ENCODE results near the gene EPB41L5.
"Not testable (repeated sequence)": the region's sequence is repeated elsewhere in the genome, so short reads cannot be mapped to it uniquely, and the experiment has no call there.

EPB41L5 gene

GRCh38 chr2:120192280-120192679 lies 179.4 kb downstream of the EPB41L5 start:
- no peak for DNase-seq (ENCODE audit: extremely low read depth in 1 of 2, low read depth in 1 of 2)

GRCh38 chr2:120195553-120195952 lies 182.7 kb downstream of the EPB41L5 start:
- DNase-seq (ENCODE audit: extremely low read depth in 1 of 2, low read depth in 1 of 2), result no peak

- DNase-seq (ENCODE audit: extremely low read depth in 1 of 2, low read depth in 1 of 2), result not testable (repeated sequence)
Measured at GRCh38 chr2:120199817-120200459, 187.1 kb downstream of the EPB41L5 start.

- DNase-seq (ENCODE audit: extremely low read depth in 1 of 2, low read depth in 1 of 2), result no peak
Measured at GRCh38 chr2:120203251-120204021, 190.6 kb downstream of the EPB41L5 start.

GRCh38 chr2:120204022-120204405 lies 191.1 kb downstream of the EPB41L5 start:
- DNase-seq (ENCODE audit: extremely low read depth in 1 of 2, low read depth in 1 of 2), result no peak

- DNase-seq (ENCODE audit: extremely low read depth in 1 of 2, low read depth in 1 of 2), result no peak
Measured at GRCh38 chr2:120204417-120204816, 191.5 kb downstream of the EPB41L5 start.

- no peak for DNase-seq (ENCODE audit: extremely low read depth in 1 of 2, low read depth in 1 of 2)
Measured at GRCh38 chr2:120204945-120205670, 192.2 kb downstream of the EPB41L5 start.

- peak in 1 of 2 donors; percentile 37 for DNase-seq (ENCODE audit: extremely low read depth in 1 of 2, low read depth in 1 of 2)
Measured at GRCh38 chr2:120206022-120206581, 193.2 kb downstream of the EPB41L5 start.

GRCh38 chr2:120208381-120209353 lies 195.8 kb downstream of the EPB41L5 start:
- DNase-seq (ENCODE audit: extremely low read depth in 1 of 2, low read depth in 1 of 2), result no peak

- DNase-seq (ENCODE audit: extremely low read depth in 1 of 2, low read depth in 1 of 2), result no peak
Measured at GRCh38 chr2:120209427-120210269, 196.8 kb downstream of the EPB41L5 start.

- DNase-seq (ENCODE audit: extremely low read depth in 1 of 2, low read depth in 1 of 2), result no peak
Measured at GRCh38 chr2:120210270-120210693, 197.4 kb downstream of the EPB41L5 start.

- no peak for DNase-seq (ENCODE audit: extremely low read depth in 1 of 2, low read depth in 1 of 2)
Measured at GRCh38 chr2:120218181-120218580, 205.3 kb downstream of the EPB41L5 start.

GRCh38 chr2:120219291-120219690 lies 206.4 kb downstream of the EPB41L5 start:
- DNase-seq (ENCODE audit: extremely low read depth in 1 of 2, low read depth in 1 of 2), result no peak

- DNase-seq (ENCODE audit: extremely low read depth in 1 of 2, low read depth in 1 of 2), result no peak
Measured at GRCh38 chr2:120219766-120220165, 206.9 kb downstream of the EPB41L5 start.

GRCh38 chr2:120220756-120221155 lies 207.9 kb downstream of the EPB41L5 start:
- DNase-seq (ENCODE audit: extremely low read depth in 1 of 2, low read depth in 1 of 2), result no peak

- DNase-seq (ENCODE audit: extremely low read depth in 1 of 2, low read depth in 1 of 2), result no peak
Measured at GRCh38 chr2:120221616-120222015, 208.7 kb downstream of the EPB41L5 start.

GRCh38 chr2:120222186-120223033 lies 209.5 kb downstream of the EPB41L5 start:
- DNase-seq (ENCODE audit: extremely low read depth in 1 of 2, low read depth in 1 of 2), result no peak
